K562 (cell line): Measurements from ENCODE around the gene MBIP. TPM values are rescaled to one million over a fixed set of nuclear protein-coding genes. Genes with fewer than 3 reads are reported as not detected.

ENCODE experiments used
- ATAC-seq: fragments of 200-7000 bp; cut with Tn5 transposase; 3 replicates; pipeline ENCODE4 v1.9.1; 2020; ENCODE audit warnings: moderate library complexity
- BruUV-seq: library from RNA; stranded (reverse); fragments of 400-500 nt; replicated peaks from 2 replicates; lab custom pipeline; 2021; lab: Mats Ljungman, UMichigan
- CTCF ChIA-PET: fragments of 300-600 bp; formaldehyde crosslinking; extraction: SDS; loops from one replicate; lab custom pipeline; 2021; ENCODE audit warnings: low intra/inter-chr PET ratio; lab: Yijun Ruan, JAX
- POLR2A ChIA-PET: fragments of 300-600, 350-650 bp; sonication (Branson Sonifier 250); formaldehyde crosslinking; extraction: SDS; loops from one replicate; lab custom pipeline; 2021; ENCODE audit warnings: antibody characterized with exemption, inconsistent platforms; lab: Yijun Ruan, JAX
- DNase-seq, 4 experiments: peaks; one replicate each; pipeline versions ENCODE4 v3.0.0 to v3.0.0-alpha.2; 2011 to 2018; ENCODE audit warnings: low spot score in 3 of 4, mixed read lengths in 3 of 4; ENCODE audit errors: extremely low read depth in 1 of 4
- FAIRE-seq: peaks from 2 replicates; lab custom pipeline; 2011; peaks lifted over from hg19 to GRCh38; lab: Jason Lieb, UNC
- H2AFZ ChIP-seq: 2 replicates; pipeline ENCODE4 v1.6.0; 2011; ENCODE audit warnings: low read depth, low read length, control low read depth, inconsistent platforms
- H3K27ac ChIP-seq: fragments of 200-600 bp; 3 replicates; pipeline ENCODE4 v1.8.0; 2011; ENCODE audit warnings: low read depth, mild to moderate bottlenecking, control low read depth, inconsistent platforms, low read length, moderate library complexity, mixed read lengths; ENCODE audit errors: extremely low read depth
- H3K27me3 ChIP-seq, 2 experiments: fragments of 300-600 bp in 1 of 2; 2 replicates in 1 of 2; 3 replicates in 1 of 2; pipeline versions ENCODE4 v1.6.0 to v1.8.0; 2011; ENCODE audit warnings: inconsistent platforms in 2 of 2, low read length in 2 of 2, mild to moderate bottlenecking in 1 of 2, mixed read lengths in 1 of 2, moderate library complexity in 1 of 2; ENCODE audit not compliant: control insufficient read depth in 2 of 2, insufficient read depth in 2 of 2
- H3K36me3 ChIP-seq: fragments of 300-600 bp; 3 replicates; pipeline ENCODE4 v1.8.0; 2011; ENCODE audit warnings: mild to moderate bottlenecking, low read length, inconsistent platforms; ENCODE audit not compliant: control insufficient read depth, insufficient read depth
- H3K4me1 ChIP-seq, 2 experiments: fragments of 200-600 bp in 1 of 2; replicated peaks in 1 of 2; 2 replicates in 1 of 2; 3 replicates in 1 of 2; pipeline versions ENCODE4 v1.5.1 to v1.8.0; 2011; ENCODE audit warnings: inconsistent platforms in 2 of 2, low read length in 2 of 2, mild to moderate bottlenecking in 1 of 2, mixed read lengths in 1 of 2, moderate library complexity in 1 of 2; ENCODE audit not compliant: control insufficient read depth in 2 of 2, insufficient read depth in 2 of 2
- H3K4me2 ChIP-seq: 2 replicates; pipeline ENCODE4 v1.6.1; 2011; ENCODE audit warnings: low read length, control low read depth, inconsistent platforms, mixed read lengths; ENCODE audit not compliant: insufficient read depth
- H3K4me3 ChIP-seq: fragments of 200-600 bp; sonication (generic), shearing (Covaris generic); 2 replicates; pipeline ENCODE4 v1.5.1; 2016; ENCODE audit warnings: control low read depth, inconsistent platforms
- H3K79me2 ChIP-seq: fragments of 200-600 bp; 3 replicates; pipeline ENCODE4 v1.8.0; 2011; ENCODE audit warnings: low read length, inconsistent platforms; ENCODE audit not compliant: control insufficient read depth, insufficient read depth
- H3K9ac ChIP-seq, 2 experiments: 2 replicates each; pipeline versions ENCODE4 v1.6.0 to v1.6.1; 2011; ENCODE audit warnings: low read depth in 2 of 2, low read length in 2 of 2, control low read depth in 1 of 2, inconsistent platforms in 1 of 2, mild to moderate bottlenecking in 1 of 2, mixed read lengths in 1 of 2; ENCODE audit not compliant: insufficient read depth in 1 of 2
- H3K9me1 ChIP-seq: one replicate; pipeline ENCODE4 v1.6.0; 2011; ENCODE audit warnings: inconsistent platforms, mild to moderate bottlenecking, low read length, moderate library complexity; ENCODE audit not compliant: control insufficient read depth, insufficient read depth
- H3K9me3 ChIP-seq: replicated peaks from 2 replicates; pipeline ENCODE4 v1.5.1; 2011; ENCODE audit warnings: low read depth, low read length, inconsistent platforms; ENCODE audit not compliant: control insufficient read depth, insufficient read depth
- H4K20me1 ChIP-seq: replicated peaks from 2 replicates; pipeline ENCODE4 v1.6.1; 2011; ENCODE audit warnings: low read length, inconsistent platforms, mixed read lengths; ENCODE audit not compliant: control insufficient read depth, insufficient read depth
- EWSR1 ChIP-seq: fragments of 450-650 bp; IDR thresholded peaks from 2 replicates; pipeline ENCODE4 v1.6.1; 2018; ENCODE audit warnings: borderline replicate concordance, mild to moderate bottlenecking, low read depth, moderate library complexity; ENCODE audit not compliant: partially characterized antibody
- FOXA1 ChIP-seq: fragments of 450-650 bp; IDR thresholded peaks from 2 replicates; pipeline ENCODE4 v1.6.1; 2016; ENCODE audit warnings: mild to moderate bottlenecking, borderline replicate concordance
- HNRNPL ChIP-seq: fragments of 200-400 bp; formaldehyde crosslinking; IDR thresholded peaks from 2 replicates; pipeline ENCODE4 v1.6.1; 2017; ENCODE audit warnings: low read depth, mild to moderate bottlenecking, low read length
- L3MBTL2 ChIP-seq: fragments of 450-650 bp; IDR thresholded peaks from 2 replicates; pipeline ENCODE4 v1.6.1; 2016; ENCODE audit warnings: mild to moderate bottlenecking, moderate library complexity
- MTA1 ChIP-seq: fragments of 450-650 bp; IDR thresholded peaks from 2 replicates; pipeline ENCODE4 v1.6.1; 2017; ENCODE audit warnings: borderline replicate concordance
- PCBP1 ChIP-seq: fragments of 200-400 bp; formaldehyde crosslinking; IDR thresholded peaks from 2 replicates; pipeline ENCODE4 v1.6.1; 2018; ENCODE audit warnings: mild to moderate bottlenecking, low read depth, low read length; ENCODE audit not compliant: poor library complexity, severe bottlenecking
- SAFB ChIP-seq: fragments of 200-400 bp; formaldehyde crosslinking; IDR thresholded peaks from 2 replicates; pipeline ENCODE4 v1.6.1; 2017; ENCODE audit warnings: low read depth, low read length, borderline replicate concordance
- SRF ChIP-seq, 2 experiments: fragments of 250-450, 450-650 bp in 1 of 2; sonication (Bioruptor Pico) in 1 of 2; sonication (generic) in 1 of 2; formaldehyde crosslinking; IDR thresholded peaks; 2 replicates each; pipeline versions ENCODE4 v1.5.0 to v1.5.1; 2020 to 2022; ENCODE audit warnings: mild to moderate bottlenecking in 1 of 2, missing genetic modification reagents in 1 of 2
- ZNF316 ChIP-seq: fragments of 450-650 bp; IDR thresholded peaks from 2 replicates; pipeline ENCODE4 v1.6.1; 2016
- WGBS: fragments of 100-300 bp; shearing (Covaris generic); methylation state at CpG from one replicate; pipeline ENCODE4 v1.1.6; 2016; ENCODE audit warnings: low coverage, mixed read lengths; ENCODE audit not compliant: insufficient coverage; ENCODE audit errors: missing lambda C conversion rate; 5-methylcytosine and 5-hydroxymethylcytosine counted together
- in situ Hi-C: fragments of 300-500 bp; cut with MboI; formaldehyde crosslinking; loops from 4 replicates; pipeline ENCODE4 v1.15.0; 2018; ENCODE audit warnings: inconsistent platforms, mixed read lengths
- intact Hi-C: fragments of 100-400 bp; cut with micrococcal nuclease; formaldehyde crosslinking; loops from 2 replicates; pipeline ENCODE4 v1.14.2; 2022
- polyA plus RNA-seq, 8 experiments: library from polyadenylated mRNA; depleted of rRNA in 4 of 8; stranded (reverse) in 5 of 8; unstranded in 3 of 8; fragments of >200 nt; fragmentation: Nextera tagmentation in 2 of 8; fragmentation: Illumina TruSeq in 1 of 8; extraction: Ambion mirVana in 2 of 8; extraction: Trizol in 1 of 8; gene quantifications; 2 replicates each; pipeline versions ENCODE4 v1.2.1 to v1.2.3, GENCODE V29; 2011 to 2014; ENCODE audit warnings: inconsistent platforms in 1 of 8, missing spikeins in 1 of 8
- total RNA-seq, 7 experiments: library from RNA; depleted of rRNA in 6 of 7; stranded (reverse); fragments of >200 nt in 6 of 7; fragmentation: Illumina TruSeq in 2 of 7; extraction: Trizol in 2 of 7; gene quantifications; 2 replicates each; pipeline versions ENCODE4 v1.2.1 to v1.2.3, GENCODE V29; 2011 to 2021; ENCODE audit warnings: low replicate concordance in 1 of 7
- TF ChIP-seq, protein P1 (sequence below): sonication (generic); formaldehyde crosslinking; IDR thresholded peaks from 2 replicates; pipeline ENCODE4 v1.8.0; 2023; ENCODE audit warnings: mild to moderate bottlenecking, missing genetic modification reagents
- TF ChIP-seq, protein P2 (sequence below): fragments of 450-650 bp; IDR thresholded peaks from 2 replicates; pipeline ENCODE4 v1.6.1; 2018; ENCODE audit not compliant: partially characterized antibody

MBIP gene
- total and polyA plus RNA-seq, 9 of the 15 experiments (the other 6 are each of a cell fraction or from before 2014, with no cell fraction given), result 8.4 to 31.1 (median 19.4) TPM

DNA sequence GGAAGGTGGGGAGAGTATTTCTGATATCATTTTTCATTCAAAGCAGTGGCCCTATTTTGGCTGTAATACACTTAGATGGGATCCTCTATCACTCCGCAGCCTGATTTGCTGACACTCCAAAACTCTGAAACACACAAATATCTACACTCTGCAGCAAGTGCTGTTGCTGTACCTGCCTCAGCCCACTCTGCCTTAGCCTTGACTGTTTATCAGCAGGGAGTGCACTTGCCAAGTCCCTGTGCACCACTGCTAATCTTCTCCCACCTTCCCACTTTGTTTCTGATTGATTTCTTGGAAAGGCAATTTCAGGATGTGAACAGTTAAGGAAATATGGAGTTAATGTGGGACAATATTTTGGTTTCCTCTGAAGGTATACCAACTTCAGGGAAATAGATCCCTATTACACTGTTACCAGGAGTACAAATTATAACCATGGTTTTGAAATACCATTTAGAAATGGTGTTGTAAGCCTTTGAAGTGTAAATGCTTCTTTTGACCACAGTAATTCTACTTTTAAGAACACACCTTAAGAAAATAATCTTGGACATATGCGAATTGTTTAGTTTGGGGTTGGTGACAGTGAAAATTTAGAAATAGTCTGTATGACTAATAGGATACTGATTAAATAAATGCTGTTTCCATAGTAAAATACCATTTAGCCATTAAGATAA is 59.3 kb downstream of the MBIP start (continued):
- TF ChIP-seq, protein P1, sequence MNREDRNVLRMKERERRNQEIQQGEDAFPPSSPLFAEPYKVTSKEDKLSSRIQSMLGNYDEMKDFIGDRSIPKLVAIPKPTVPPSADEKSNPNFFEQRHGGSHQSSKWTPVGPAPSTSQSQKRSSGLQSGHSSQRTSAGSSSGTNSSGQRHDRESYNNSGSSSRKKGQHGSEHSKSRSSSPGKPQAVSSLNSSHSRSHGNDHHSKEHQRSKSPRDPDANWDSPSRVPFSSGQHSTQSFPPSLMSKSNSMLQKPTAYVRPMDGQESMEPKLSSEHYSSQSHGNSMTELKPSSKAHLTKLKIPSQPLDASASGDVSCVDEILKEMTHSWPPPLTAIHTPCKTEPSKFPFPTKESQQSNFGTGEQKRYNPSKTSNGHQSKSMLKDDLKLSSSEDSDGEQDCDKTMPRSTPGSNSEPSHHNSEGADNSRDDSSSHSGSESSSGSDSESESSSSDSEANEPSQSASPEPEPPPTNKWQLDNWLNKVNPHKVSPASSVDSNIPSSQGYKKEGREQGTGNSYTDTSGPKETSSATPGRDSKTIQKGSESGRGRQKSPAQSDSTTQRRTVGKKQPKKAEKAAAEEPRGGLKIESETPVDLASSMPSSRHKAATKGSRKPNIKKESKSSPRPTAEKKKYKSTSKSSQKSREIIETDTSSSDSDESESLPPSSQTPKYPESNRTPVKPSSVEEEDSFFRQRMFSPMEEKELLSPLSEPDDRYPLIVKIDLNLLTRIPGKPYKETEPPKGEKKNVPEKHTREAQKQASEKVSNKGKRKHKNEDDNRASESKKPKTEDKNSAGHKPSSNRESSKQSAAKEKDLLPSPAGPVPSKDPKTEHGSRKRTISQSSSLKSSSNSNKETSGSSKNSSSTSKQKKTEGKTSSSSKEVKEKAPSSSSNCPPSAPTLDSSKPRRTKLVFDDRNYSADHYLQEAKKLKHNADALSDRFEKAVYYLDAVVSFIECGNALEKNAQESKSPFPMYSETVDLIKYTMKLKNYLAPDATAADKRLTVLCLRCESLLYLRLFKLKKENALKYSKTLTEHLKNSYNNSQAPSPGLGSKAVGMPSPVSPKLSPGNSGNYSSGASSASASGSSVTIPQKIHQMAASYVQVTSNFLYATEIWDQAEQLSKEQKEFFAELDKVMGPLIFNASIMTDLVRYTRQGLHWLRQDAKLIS (CRISPR knock-in tag), result no peak
- TF ChIP-seq SRF (CRISPR knock-in tag; IDR thresholded peaks at IDR 0.05) (no peak), HNRNPL (no peak), ZNF316 (peak; percentile 93)

DNA sequence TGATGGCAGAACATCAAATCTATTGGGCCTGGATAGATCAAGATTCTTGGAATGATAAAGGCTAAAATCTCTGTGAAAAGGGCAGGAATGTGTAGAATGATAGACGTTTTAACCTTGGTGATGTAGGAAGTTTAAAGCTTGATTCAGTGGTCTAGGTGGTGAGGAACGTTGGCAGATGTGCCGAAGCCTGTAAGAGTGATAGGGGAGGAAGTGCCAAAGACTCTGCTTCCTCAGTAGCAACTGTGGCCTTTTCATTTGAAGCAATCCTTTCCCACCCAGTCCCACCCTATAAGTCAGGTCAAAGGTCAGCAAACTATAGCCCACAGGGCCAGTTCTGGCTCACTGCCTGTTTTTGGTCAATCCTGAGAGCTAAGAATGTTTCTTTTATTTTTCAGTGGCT is 62.2 kb downstream of the MBIP start:
- no peak overlapping the region for H3K27ac ChIP-seq
- H3K9ac ChIP-seq, result no peak overlapping the region
- H3K79me2 ChIP-seq, result no peaks in the 10 kb centered on the region
- H3K27me3 ChIP-seq, result no peaks in the 10 kb centered on the region
- BruUV-seq, result no TSS peak
- no peaks in the 10 kb centered on the region for H3K9me1 ChIP-seq
- intact Hi-C loops (no loop called here), in situ Hi-C loops (no loop called here)
- H3K9me3 ChIP-seq, result no peaks in the 10 kb centered on the region
- FAIRE-seq, result no peak
- H2AFZ ChIP-seq, result no peak overlapping the region
- DNase-seq, result no peak
- H3K4me2 ChIP-seq, result no peak overlapping the region
- 19% methylated on average over 3 of the region's 3 CpGs for WGBS
- peaks cover 0 to 2% of the 10 kb centered on the region in 2 experiments; a peak in 2 of 5 replicates for H3K4me1 ChIP-seq
- H3K4me3 ChIP-seq, result no peak overlapping the region
- no peaks in the 10 kb centered on the region for H3K36me3 ChIP-seq
- ChIA-PET POLR2A (no interaction called here), CTCF (no interaction called here)
- no peaks in the 10 kb centered on the region for H4K20me1 ChIP-seq
- ATAC-seq, result no peak
- TF ChIP-seq MTA1 (no peak), PCBP1 (no peak), FOXA1 (no peak), EWSR1 (no peak), L3MBTL2 (no peak), SAFB (no peak)
- TF ChIP-seq, protein P2, sequence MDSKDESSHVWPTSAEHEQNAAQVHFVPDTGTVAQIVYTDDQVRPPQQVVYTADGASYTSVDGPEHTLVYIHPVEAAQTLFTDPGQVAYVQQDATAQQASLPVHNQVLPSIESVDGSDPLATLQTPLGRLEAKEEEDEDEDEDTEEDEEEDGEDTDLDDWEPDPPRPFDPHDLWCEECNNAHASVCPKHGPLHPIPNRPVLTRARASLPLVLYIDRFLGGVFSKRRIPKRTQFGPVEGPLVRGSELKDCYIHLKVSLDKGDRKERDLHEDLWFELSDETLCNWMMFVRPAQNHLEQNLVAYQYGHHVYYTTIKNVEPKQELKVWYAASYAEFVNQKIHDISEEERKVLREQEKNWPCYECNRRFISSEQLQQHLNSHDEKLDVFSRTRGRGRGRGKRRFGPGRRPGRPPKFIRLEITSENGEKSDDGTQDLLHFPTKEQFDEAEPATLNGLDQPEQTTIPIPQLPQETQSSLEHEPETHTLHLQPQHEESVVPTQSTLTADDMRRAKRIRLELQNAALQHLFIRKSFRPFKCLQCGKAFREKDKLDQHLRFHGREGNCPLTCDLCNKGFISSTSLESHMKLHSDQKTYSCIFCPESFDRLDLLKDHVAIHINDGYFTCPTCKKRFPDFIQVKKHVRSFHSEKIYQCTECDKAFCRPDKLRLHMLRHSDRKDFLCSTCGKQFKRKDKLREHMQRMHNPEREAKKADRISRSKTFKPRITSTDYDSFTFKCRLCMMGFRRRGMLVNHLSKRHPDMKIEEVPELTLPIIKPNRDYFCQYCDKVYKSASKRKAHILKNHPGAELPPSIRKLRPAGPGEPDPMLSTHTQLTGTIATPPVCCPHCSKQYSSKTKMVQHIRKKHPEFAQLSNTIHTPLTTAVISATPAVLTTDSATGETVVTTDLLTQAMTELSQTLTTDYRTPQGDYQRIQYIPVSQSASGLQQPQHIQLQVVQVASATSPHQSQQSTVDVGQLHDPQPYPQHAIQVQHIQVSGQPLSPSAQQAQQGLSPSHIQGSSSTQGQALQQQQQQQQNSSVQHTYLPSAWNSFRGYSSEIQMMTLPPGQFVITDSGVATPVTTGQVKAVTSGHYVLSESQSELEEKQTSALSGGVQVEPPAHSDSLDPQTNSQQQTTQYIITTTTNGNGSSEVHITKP, result no peak
